SK-N-SH (cell line): ENCODE measurements around the gene KPNA4. TPM values are rescaled to one million over a fixed set of nuclear protein-coding genes. Genes with fewer than 3 reads are reported as not detected.

Experiments
- CTCF ChIA-PET: fragments of 300-600, 350-600 bp; formaldehyde crosslinking; extraction: SDS; loops from one replicate; lab custom pipeline; 2021; lab: Yijun Ruan, JAX
- POLR2A ChIA-PET: fragments of 350-600 bp; sonication (Branson Sonifier 250); formaldehyde crosslinking; extraction: SDS; loops from one replicate; lab custom pipeline; 2020; ENCODE audit warnings: antibody characterized with exemption, inconsistent platforms; lab: Yijun Ruan, JAX
- DNase-seq: peaks from one replicate; pipeline ENCODE4 v3.0.0; 2012
- H2AFZ ChIP-seq: fragments of 200-600 bp; sonication (generic); 2 replicates; pipeline ENCODE4 v1.8.1; 2016; ENCODE audit warnings: antibody characterized with exemption, mild to moderate bottlenecking, low read depth
- H3F3A ChIP-seq: fragments of 200-600 bp; sonication (generic); replicated peaks from 2 replicates; pipeline ENCODE3; 2016; ENCODE audit warnings: antibody characterized with exemption, mild to moderate bottlenecking; ENCODE audit not compliant: insufficient read depth
- H3K27ac ChIP-seq, 2 experiments: fragments of 200-500 bp in 1 of 2; fragments of 200-600 bp in 1 of 2; sonication (Bioruptor generic) in 1 of 2; sonication (generic), shearing (Covaris generic) in 1 of 2; 2 replicates each; pipeline versions ENCODE4 v1.5.1 to v1.6.1; 2014 to 2016; ENCODE audit warnings: low read depth in 2 of 2, inconsistent platforms in 1 of 2, low read length in 1 of 2, mild to moderate bottlenecking in 1 of 2, mixed read lengths in 1 of 2
- H3K27me3 ChIP-seq: fragments of 200-600 bp; sonication (generic), shearing (Covaris generic); 2 replicates; pipeline ENCODE4 v1.6.1; 2016; ENCODE audit warnings: mixed run types; ENCODE audit not compliant: insufficient read depth
- H3K36me3 ChIP-seq, 2 experiments: fragments of 200-500 bp in 1 of 2; fragments of 200-600 bp in 1 of 2; sonication (Bioruptor generic) in 1 of 2; sonication (generic) in 1 of 2; replicated peaks in 1 of 2; 2 replicates each; pipeline versions ENCODE3 to v1.5.1; 2014 to 2016; ENCODE audit warnings: low read length in 1 of 2, mild to moderate bottlenecking in 1 of 2; ENCODE audit not compliant: insufficient read depth in 2 of 2, control insufficient read depth in 1 of 2
- H3K4me1 ChIP-seq, 2 experiments: fragments of 200-500 bp in 1 of 2; fragments of 200-600 bp in 1 of 2; sonication (Bioruptor generic) in 1 of 2; sonication (generic), shearing (Covaris generic) in 1 of 2; 2 replicates each; pipeline versions ENCODE4 v1.5.1 to v1.6.1; 2014 to 2016; ENCODE audit warnings: low read depth in 1 of 2, low read length in 1 of 2, mixed run types in 1 of 2; ENCODE audit not compliant: insufficient read depth in 2 of 2, control insufficient read depth in 1 of 2
- H3K4me2 ChIP-seq: fragments of 200-600 bp; sonication (generic), shearing (Covaris generic); 2 replicates; pipeline ENCODE4 v1.6.1; 2017; ENCODE audit warnings: mixed run types
- H3K4me3 ChIP-seq, 2 experiments: fragments of 200-500 bp in 1 of 2; fragments of 200-600 bp in 1 of 2; sonication (Bioruptor generic) in 1 of 2; sonication (generic), shearing (Covaris generic) in 1 of 2; 2 replicates each; pipeline versions ENCODE4 v1.5.1 to v1.8.1; 2014 to 2016; ENCODE audit warnings: low read depth in 2 of 2, inconsistent platforms in 1 of 2, low read length in 1 of 2, mild to moderate bottlenecking in 1 of 2, mixed read lengths in 1 of 2, moderate library complexity in 1 of 2
- H3K79me2 ChIP-seq: fragments of 200-600 bp; sonication (generic); 2 replicates; pipeline ENCODE4 v1.8.1; 2017; ENCODE audit warnings: mild to moderate bottlenecking; ENCODE audit not compliant: insufficient read depth
- H3K9ac ChIP-seq: fragments of 200-600 bp; sonication (generic); 2 replicates; pipeline ENCODE4 v1.6.1; 2017; ENCODE audit warnings: mixed run types
- H3K9me2 ChIP-seq: fragments of 200-600 bp; sonication (generic); 2 replicates; pipeline ENCODE4 v1.6.1; 2017; ENCODE audit warnings: mixed run types
- H3K9me3 ChIP-seq: fragments of 200-600 bp; sonication (generic); 2 replicates; pipeline ENCODE4 v1.6.1; 2017; ENCODE audit warnings: mixed run types, mild to moderate bottlenecking, moderate library complexity
- H4K20me1 ChIP-seq: fragments of 200-600 bp; sonication (generic); 2 replicates; pipeline ENCODE4 v1.6.1; 2017; ENCODE audit warnings: mild to moderate bottlenecking, mixed run types; ENCODE audit not compliant: insufficient read depth
- EP300 ChIP-seq, 2 experiments: IDR thresholded peaks; 2 replicates each; pipeline versions ENCODE4 v1.4.0 to v1.6.1; 2012; ENCODE audit warnings: borderline replicate concordance in 1 of 2, low read depth in 1 of 2, low read length in 1 of 2
- EZH2phosphoT487 ChIP-seq: fragments of 200-600 bp; sonication (generic); IDR thresholded peaks from 2 replicates; pipeline ENCODE4 v1.6.1; 2017; ENCODE audit warnings: low read depth, mixed run types, mild to moderate bottlenecking, antibody characterized with exemption, moderate library complexity, borderline replicate concordance
- FOSL2 ChIP-seq: IDR thresholded peaks from 2 replicates; pipeline ENCODE4 v1.4.0; 2012; ENCODE audit warnings: low read depth, mild to moderate bottlenecking, moderate library complexity, borderline replicate concordance
- FOXJ3 ChIP-seq: sonication (generic); formaldehyde crosslinking; IDR thresholded peaks from 2 replicates; pipeline ENCODE4 v1.5.1; 2020; ENCODE audit warnings: mild to moderate bottlenecking, missing genetic modification reagents
- FOXM1 ChIP-seq: IDR thresholded peaks from 2 replicates; pipeline ENCODE4 v1.4.0; 2012; ENCODE audit warnings: low read depth, mild to moderate bottlenecking
- GABPA ChIP-seq: IDR thresholded peaks from 2 replicates; pipeline ENCODE4 v1.4.0; 2012; ENCODE audit warnings: low read depth, mild to moderate bottlenecking
- GATA2 ChIP-seq: sonication (generic); formaldehyde crosslinking; IDR thresholded peaks from 2 replicates; pipeline ENCODE4 v1.5.0; 2020; ENCODE audit warnings: mild to moderate bottlenecking, missing genetic modification reagents
- JUND ChIP-seq: IDR thresholded peaks from 2 replicates; pipeline ENCODE4 v1.4.0; 2012
- MAX ChIP-seq: IDR thresholded peaks from 2 replicates; pipeline ENCODE4 v1.4.0; 2012; ENCODE audit warnings: low read depth
- MEF2A ChIP-seq: IDR thresholded peaks from 2 replicates; pipeline ENCODE4 v1.4.0; 2012; ENCODE audit warnings: low read depth, borderline replicate concordance
- MXI1 ChIP-seq: IDR thresholded peaks from 2 replicates; pipeline ENCODE4 v1.6.1; 2012; ENCODE audit warnings: mild to moderate bottlenecking, low read depth, low read length, improper control_type of control experiment
- NFIC ChIP-seq: IDR thresholded peaks from 2 replicates; pipeline ENCODE4 v1.4.0; 2012; ENCODE audit warnings: borderline replicate concordance
- NRF1 ChIP-seq: IDR thresholded peaks from 2 replicates; pipeline ENCODE4 v1.6.1; 2012; ENCODE audit warnings: low read depth, mild to moderate bottlenecking, low read length
- PBX3 ChIP-seq: IDR thresholded peaks from 2 replicates; pipeline ENCODE4; 2012
- RCOR1 ChIP-seq: fragments of 150-350 bp; IDR thresholded peaks from 2 replicates; pipeline ENCODE4 v1.6.1; 2017; ENCODE audit warnings: antibody characterized with exemption, low read length
- RXRA ChIP-seq: IDR thresholded peaks from 2 replicates; pipeline ENCODE4 v1.4.0; 2012; ENCODE audit warnings: low read depth, mild to moderate bottlenecking, borderline replicate concordance
- SMC3 ChIP-seq: IDR thresholded peaks from 2 replicates; pipeline ENCODE4 v1.6.1; 2012; ENCODE audit warnings: low read depth, low read length, improper control_type of control experiment
- TCF12 ChIP-seq: IDR thresholded peaks from 2 replicates; pipeline ENCODE4 v1.4.0; 2012
- TEAD4 ChIP-seq: IDR thresholded peaks from 2 replicates; pipeline ENCODE4 v1.4.0; 2012; ENCODE audit warnings: mild to moderate bottlenecking, borderline replicate concordance; ENCODE audit not compliant: insufficient read depth
- USF1 ChIP-seq: IDR thresholded peaks from 2 replicates; pipeline ENCODE4 v1.4.0; 2012; ENCODE audit warnings: low read depth, borderline replicate concordance
- YY1 ChIP-seq: IDR thresholded peaks from 2 replicates; pipeline ENCODE4 v1.4.0; 2012; ENCODE audit warnings: low read depth, mild to moderate bottlenecking
- polyA plus RNA-seq, 3 experiments: library from polyadenylated mRNA; depleted of rRNA; stranded (reverse); fragments of >200 nt; gene quantifications; 2 replicates each; pipeline ENCODE4 v1.2.3, GENCODE V29; 2012
- TF ChIP-seq, protein P1 (sequence below): fragments of 150-350 bp; IDR thresholded peaks from 2 replicates; pipeline ENCODE4 v1.6.1; 2017; ENCODE audit warnings: antibody characterized with exemption, low read length, low read depth, borderline replicate concordance
- TF ChIP-seq, protein P2 (sequence below): fragments of 200-600 bp; sonication (generic); IDR thresholded peaks from 2 replicates; pipeline ENCODE4 v1.6.1; 2017; ENCODE audit warnings: antibody characterized with exemption, mild to moderate bottlenecking, moderate library complexity
- TF ChIP-seq, protein P3 (sequence below): fragments of 150-350 bp; IDR thresholded peaks from 2 replicates; pipeline ENCODE4 v1.6.1; 2016; ENCODE audit warnings: mild to moderate bottlenecking, low read depth, low read length
- TF ChIP-seq, protein P4 (sequence below): IDR thresholded peaks from 2 replicates; pipeline ENCODE4 v1.6.1; 2012; ENCODE audit warnings: mild to moderate bottlenecking, low read depth, low read length, moderate library complexity

The KPNA4 gene
- polyA plus RNA-seq, 1 of the 3 experiments (the other 2 are of a cell fraction): 7.4 TPM

- Histone ChIP-seq H3K4me2 (peak overlapping the region; percentile 64), H3K4me1 (peaks cover 22 to 23% of the 10 kb centered on the region in 2 experiments), H3K9ac (peak overlapping the region; percentile 50; the same call in 1 of the 2 replicates), H3F3A (peaks cover 49% of the 10 kb centered on the region), H3K4me3 (peak overlapping the region in 1 of 2 experiments; percentile 29; a peak in 1 of 4 replicates), H3K9me3 (no peaks in the 10 kb centered on the region), H3K27ac (peak overlapping the region; percentile 80 to 98), H2AFZ (no peak overlapping the region), H3K9me2 (no peaks in the 10 kb centered on the region), H3K79me2 (no peaks in the 10 kb centered on the region), H3K36me3 (no peaks in the 10 kb centered on the region), H3K27me3 (no peaks in the 10 kb centered on the region), H4K20me1 (no peaks in the 10 kb centered on the region)
- peak; percentile 27 for DNase-seq
- ChIA-PET POLR2A (no interaction called here), CTCF (interaction anchor here (1.0 to 1.3 kb wide), 3 partner anchors 8 to 646 kb away, joined by 3 read pairs; no protein-coding TSS in a partner anchor)
- TF ChIP-seq MXI1: no peak
- TF ChIP-seq GATA2 (CRISPR knock-in tag): no peak
- no peak for TF ChIP-seq FOXM1
- peak; percentile 20; the same call in 1 of the 2 replicates for TF ChIP-seq JUND
- TF ChIP-seq MEF2A: no peak; the same call in 1 of the 2 replicates
- TF ChIP-seq FOXJ3 (CRISPR knock-in tag): no peak
- TF ChIP-seq SMC3: no peak
- peak; percentile 17; the same call in 1 of the 2 replicates for TF ChIP-seq RXRA
- 0 out of 2 replicates have a peak, but pooled peaks have one; percentile 47 for TF ChIP-seq TEAD4
- TF ChIP-seq PBX3: peak; percentile 77
- TF ChIP-seq EZH2phosphoT487: no peak
- no peak for TF ChIP-seq NRF1
- TF ChIP-seq YY1: no peak
- TF ChIP-seq, protein P1, sequence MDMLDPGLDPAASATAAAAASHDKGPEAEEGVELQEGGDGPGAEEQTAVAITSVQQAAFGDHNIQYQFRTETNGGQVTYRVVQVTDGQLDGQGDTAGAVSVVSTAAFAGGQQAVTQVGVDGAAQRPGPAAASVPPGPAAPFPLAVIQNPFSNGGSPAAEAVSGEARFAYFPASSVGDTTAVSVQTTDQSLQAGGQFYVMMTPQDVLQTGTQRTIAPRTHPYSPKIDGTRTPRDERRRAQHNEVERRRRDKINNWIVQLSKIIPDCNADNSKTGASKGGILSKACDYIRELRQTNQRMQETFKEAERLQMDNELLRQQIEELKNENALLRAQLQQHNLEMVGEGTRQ: no peak
- TF ChIP-seq, protein P2, sequence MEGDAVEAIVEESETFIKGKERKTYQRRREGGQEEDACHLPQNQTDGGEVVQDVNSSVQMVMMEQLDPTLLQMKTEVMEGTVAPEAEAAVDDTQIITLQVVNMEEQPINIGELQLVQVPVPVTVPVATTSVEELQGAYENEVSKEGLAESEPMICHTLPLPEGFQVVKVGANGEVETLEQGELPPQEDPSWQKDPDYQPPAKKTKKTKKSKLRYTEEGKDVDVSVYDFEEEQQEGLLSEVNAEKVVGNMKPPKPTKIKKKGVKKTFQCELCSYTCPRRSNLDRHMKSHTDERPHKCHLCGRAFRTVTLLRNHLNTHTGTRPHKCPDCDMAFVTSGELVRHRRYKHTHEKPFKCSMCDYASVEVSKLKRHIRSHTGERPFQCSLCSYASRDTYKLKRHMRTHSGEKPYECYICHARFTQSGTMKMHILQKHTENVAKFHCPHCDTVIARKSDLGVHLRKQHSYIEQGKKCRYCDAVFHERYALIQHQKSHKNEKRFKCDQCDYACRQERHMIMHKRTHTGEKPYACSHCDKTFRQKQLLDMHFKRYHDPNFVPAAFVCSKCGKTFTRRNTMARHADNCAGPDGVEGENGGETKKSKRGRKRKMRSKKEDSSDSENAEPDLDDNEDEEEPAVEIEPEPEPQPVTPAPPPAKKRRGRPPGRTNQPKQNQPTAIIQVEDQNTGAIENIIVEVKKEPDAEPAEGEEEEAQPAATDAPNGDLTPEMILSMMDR: no peak
- no peak for TF ChIP-seq USF1
- TF ChIP-seq RCOR1: no peak
- TF ChIP-seq, protein P3, sequence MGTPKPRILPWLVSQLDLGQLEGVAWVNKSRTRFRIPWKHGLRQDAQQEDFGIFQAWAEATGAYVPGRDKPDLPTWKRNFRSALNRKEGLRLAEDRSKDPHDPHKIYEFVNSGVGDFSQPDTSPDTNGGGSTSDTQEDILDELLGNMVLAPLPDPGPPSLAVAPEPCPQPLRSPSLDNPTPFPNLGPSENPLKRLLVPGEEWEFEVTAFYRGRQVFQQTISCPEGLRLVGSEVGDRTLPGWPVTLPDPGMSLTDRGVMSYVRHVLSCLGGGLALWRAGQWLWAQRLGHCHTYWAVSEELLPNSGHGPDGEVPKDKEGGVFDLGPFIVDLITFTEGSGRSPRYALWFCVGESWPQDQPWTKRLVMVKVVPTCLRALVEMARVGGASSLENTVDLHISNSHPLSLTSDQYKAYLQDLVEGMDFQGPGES: no peak
- no peak for TF ChIP-seq EP300 (IDR thresholded peaks at IDR 0.05; ENCODE audit: borderline replicate concordance in 1 of 2, low read depth in 1 of 2, low read length in 1 of 2)
- peak; percentile 33 for TF ChIP-seq MAX
- no peak for TF ChIP-seq GABPA
- TF ChIP-seq FOSL2: no peak; the same call in 1 of the 2 replicates
- TF ChIP-seq NFIC: peak; percentile 75
- TF ChIP-seq TCF12: peak; percentile 77
- TF ChIP-seq, protein P4, sequence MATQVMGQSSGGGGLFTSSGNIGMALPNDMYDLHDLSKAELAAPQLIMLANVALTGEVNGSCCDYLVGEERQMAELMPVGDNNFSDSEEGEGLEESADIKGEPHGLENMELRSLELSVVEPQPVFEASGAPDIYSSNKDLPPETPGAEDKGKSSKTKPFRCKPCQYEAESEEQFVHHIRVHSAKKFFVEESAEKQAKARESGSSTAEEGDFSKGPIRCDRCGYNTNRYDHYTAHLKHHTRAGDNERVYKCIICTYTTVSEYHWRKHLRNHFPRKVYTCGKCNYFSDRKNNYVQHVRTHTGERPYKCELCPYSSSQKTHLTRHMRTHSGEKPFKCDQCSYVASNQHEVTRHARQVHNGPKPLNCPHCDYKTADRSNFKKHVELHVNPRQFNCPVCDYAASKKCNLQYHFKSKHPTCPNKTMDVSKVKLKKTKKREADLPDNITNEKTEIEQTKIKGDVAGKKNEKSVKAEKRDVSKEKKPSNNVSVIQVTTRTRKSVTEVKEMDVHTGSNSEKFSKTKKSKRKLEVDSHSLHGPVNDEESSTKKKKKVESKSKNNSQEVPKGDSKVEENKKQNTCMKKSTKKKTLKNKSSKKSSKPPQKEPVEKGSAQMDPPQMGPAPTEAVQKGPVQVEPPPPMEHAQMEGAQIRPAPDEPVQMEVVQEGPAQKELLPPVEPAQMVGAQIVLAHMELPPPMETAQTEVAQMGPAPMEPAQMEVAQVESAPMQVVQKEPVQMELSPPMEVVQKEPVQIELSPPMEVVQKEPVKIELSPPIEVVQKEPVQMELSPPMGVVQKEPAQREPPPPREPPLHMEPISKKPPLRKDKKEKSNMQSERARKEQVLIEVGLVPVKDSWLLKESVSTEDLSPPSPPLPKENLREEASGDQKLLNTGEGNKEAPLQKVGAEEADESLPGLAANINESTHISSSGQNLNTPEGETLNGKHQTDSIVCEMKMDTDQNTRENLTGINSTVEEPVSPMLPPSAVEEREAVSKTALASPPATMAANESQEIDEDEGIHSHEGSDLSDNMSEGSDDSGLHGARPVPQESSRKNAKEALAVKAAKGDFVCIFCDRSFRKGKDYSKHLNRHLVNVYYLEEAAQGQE: 0 out of 2 replicates have a peak, but pooled peaks have one; percentile 16
These were observed 90.9 kb downstream of the KPNA4 start for GRCh38 chr3:160474416-160474838.
